ENCODE results near the gene COPS9. TPM values are rescaled to one million over a fixed set of nuclear protein-coding genes. Genes with fewer than 3 reads are reported as not detected.

COPS9 gene
- total RNA-seq, 2 donors from 2014 or later, result 170 to 184 TPM

- no peaks in the 10 kb centered on the region for H3K27me3 ChIP-seq
Observed at GRCh38 chr2:240139011-240139441, 2.9 kb upstream of the COPS9 start.

GRCh38 chr2:240138254-240138984 is 2.3 kb upstream of the COPS9 start:
- H3K4me3 ChIP-seq, result no peak overlapping the region
- no peaks in the 10 kb centered on the region for H3K27me3 ChIP-seq
- no peak for DNase-seq
- no peak for TF ChIP-seq CTCF (IDR thresholded peaks at IDR 0.05)
- TF ChIP-seq POLR2A (IDR thresholded peaks at IDR 0.05), result no peak
- no peaks in the 10 kb centered on the region for H3K36me3 ChIP-seq (replicated peaks in 1 of 2; ENCODE audit: insufficient read depth in 1 of 2, low read depth in 2 of 2)
- 62 to 77% methylated on average over 3 to 7 of the region's 9 CpGs for WGBS, 2 donors
- H3K27ac ChIP-seq, result no peak overlapping the region
- H3K4me1 ChIP-seq, result peaks cover 21% of the 10 kb centered on the region
- H3K9me3 ChIP-seq, result no peaks in the 10 kb centered on the region
- intact Hi-C loops (cut with DNase I), result no loop called here
- no peak for ATAC-seq

More at GRCh38 chr2:240139011-240139441, 2.9 kb upstream of the COPS9 start:
- no peak overlapping the region for H3K4me3 ChIP-seq
- no peak for TF ChIP-seq CTCF (IDR thresholded peaks at IDR 0.05)
- no peak for TF ChIP-seq POLR2A (IDR thresholded peaks at IDR 0.05)
- H3K27ac ChIP-seq, result no peak overlapping the region
- intact Hi-C loops (cut with DNase I), result no loop called here
- no peaks in the 10 kb centered on the region for H3K36me3 ChIP-seq (replicated peaks in 1 of 2; ENCODE audit: insufficient read depth in 1 of 2, low read depth in 2 of 2)
- no peaks in the 10 kb centered on the region for H3K9me3 ChIP-seq
- peaks cover 27% of the 10 kb centered on the region for H3K4me1 ChIP-seq
- ATAC-seq (no peak), DNase-seq (peak in 1 of 4 donors; percentile 8)
- 84 to 85% methylated on average over 14 to 15 of the region's 15 CpGs for WGBS, 2 donors

- TF ChIP-seq POLR2A (IDR thresholded peaks at IDR 0.05), result no peak
- TF ChIP-seq CTCF (IDR thresholded peaks at IDR 0.05), result no peak
- H3K9me3 ChIP-seq, result no peaks in the 10 kb centered on the region
- H3K4me3 ChIP-seq, result no peak overlapping the region
- DNase-seq (peak in 1 of 4 donors; percentile 3), ATAC-seq (no peak)
- no peak overlapping the region for H3K27ac ChIP-seq
- intact Hi-C loops (cut with DNase I), result no loop called here
- H3K4me1 ChIP-seq, result peaks cover 20% of the 10 kb centered on the region
- H3K36me3 ChIP-seq (replicated peaks in 1 of 2; ENCODE audit: insufficient read depth in 1 of 2, low read depth in 2 of 2), result no peaks in the 10 kb centered on the region
- 88 to 89% methylated on average over 18 to 19 of the region's 19 CpGs for WGBS, 2 donors
- H3K27me3 ChIP-seq, result no peaks in the 10 kb centered on the region
Observed at GRCh38 chr2:240137596-240138253, 1.6 kb upstream of the COPS9 start.

GRCh38 chr2:240136671-240137292 is 677 bp upstream of the COPS9 start:
- ATAC-seq, result peak; percentile 2
- Histone ChIP-seq H3K27me3 (no peaks in the 10 kb centered on the region), H3K27ac (peak overlapping the region in 3 of 4 donors; percentile 15 to 55 (median 54)), H3K4me3 (peak overlapping the region in 1 of 2 donors; percentile 99), H3K4me1 (peaks cover 20% of the 10 kb centered on the region), H3K36me3 (replicated peaks in 1 of 2; ENCODE audit: insufficient read depth in 1 of 2, low read depth in 2 of 2) (peaks cover 0 to 2% of the 10 kb centered on the region in 2 donors), H3K9me3 (no peaks in the 10 kb centered on the region)
- DNase-seq, result peak in 1 of 4 donors; percentile 28
- TF ChIP-seq POLR2A (IDR thresholded peaks at IDR 0.05), result no peak
- TF ChIP-seq CTCF (IDR thresholded peaks at IDR 0.05), result no peak
- intact Hi-C loops (cut with DNase I), result no loop called here
- WGBS, 2 donors, result 32 to 57% methylated on average over 18 to 36 of the region's 36 CpGs

Measured in body of pancreas (tissue), 4 donors.